Measurements from ENCODE around the gene RBFOX1.

Gene RBFOX1

GRCh38 chr16:7624871-7625766, 292.5 kb downstream of the RBFOX1 start:
- DNase-seq, result no peak

GRCh38 chr16:7628981-7629380, 296.3 kb downstream of the RBFOX1 start:
- no peak for DNase-seq

- no peak for DNase-seq
Measured at GRCh38 chr16:7629571-7629970, 296.9 kb downstream of the RBFOX1 start.

GRCh38 chr16:7637446-7637845, 304.8 kb downstream of the RBFOX1 start:
- no peak for DNase-seq

- DNase-seq, result peak; percentile 19
Measured at GRCh38 chr16:7638306-7638705, 305.7 kb downstream of the RBFOX1 start.

GRCh38 chr16:7640334-7640733, 307.7 kb downstream of the RBFOX1 start:
- no peak for DNase-seq

- peak; percentile 62 for DNase-seq
Measured at GRCh38 chr16:7644176-7644575, 311.5 kb downstream of the RBFOX1 start.

- DNase-seq, result no peak
Measured at GRCh38 chr16:7644811-7645210, 312.2 kb downstream of the RBFOX1 start.

- DNase-seq, result no peak
Measured at GRCh38 chr16:7646821-7647500, 314.3 kb downstream of the RBFOX1 start.

- DNase-seq, result no peak
Measured at GRCh38 chr16:7650431-7650830, 317.8 kb downstream of the RBFOX1 start.

- DNase-seq, result no peak
Measured at GRCh38 chr16:7651803-7652570, 319.3 kb downstream of the RBFOX1 start.

GRCh38 chr16:7653746-7654461, 321.3 kb downstream of the RBFOX1 start:
- no peak for DNase-seq

- no peak for DNase-seq
Measured at GRCh38 chr16:7675628-7676027, 343.0 kb downstream of the RBFOX1 start.

- no peak for DNase-seq
Measured at GRCh38 chr16:7680296-7680695, 347.7 kb downstream of the RBFOX1 start.

- DNase-seq, result no peak
Measured at GRCh38 chr16:7688811-7689210, 356.2 kb downstream of the RBFOX1 start.

- DNase-seq, result no peak
Measured at GRCh38 chr16:7689234-7689633, 356.6 kb downstream of the RBFOX1 start.

GRCh38 chr16:7691533-7691932, 358.9 kb downstream of the RBFOX1 start:
- no peak for DNase-seq

- no peak for DNase-seq
Measured at GRCh38 chr16:7703672-7704071, 371.0 kb downstream of the RBFOX1 start.

- DNase-seq, result no peak
Measured at GRCh38 chr16:7705885-7706284, 373.2 kb downstream of the RBFOX1 start.

- DNase-seq, result peak; percentile 24
Measured at GRCh38 chr16:7709186-7709585, 376.5 kb downstream of the RBFOX1 start.

GRCh38 chr16:7713244-7713643, 380.6 kb downstream of the RBFOX1 start:
- no peak for DNase-seq

- DNase-seq, result no peak
Measured at GRCh38 chr16:7714775-7715174, 382.1 kb downstream of the RBFOX1 start.
